Activated gamma-delta T cell (primary cell): ENCODE data around the gene VEPH1.

Source experiments
- DNase-seq: peaks from one replicate; lab custom pipeline; 2025; lab: John Stamatoyannopoulos, UW

VEPH1 gene

DNA sequence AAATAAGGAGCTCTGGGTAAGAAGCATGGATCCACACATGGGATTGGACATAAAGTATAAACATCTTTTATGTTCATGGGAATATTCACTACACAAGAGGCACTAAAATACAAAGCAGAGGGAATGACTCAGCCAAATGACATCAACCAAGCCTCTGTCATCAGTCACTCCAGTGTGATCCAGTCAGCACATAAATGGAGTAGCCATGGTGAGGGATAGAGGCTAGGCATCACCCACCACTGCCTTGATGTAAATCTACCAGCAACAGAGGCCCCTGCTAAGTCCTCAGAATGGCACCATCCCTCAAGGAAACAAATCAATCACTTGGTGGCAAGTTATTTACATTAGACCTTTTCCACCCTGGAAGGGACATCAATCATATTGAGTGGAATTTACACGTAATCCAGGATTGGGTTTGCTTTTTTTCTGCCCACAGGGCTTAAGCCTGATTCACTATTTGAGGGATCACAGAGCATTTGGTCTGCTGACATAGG lies 27.2 kb downstream of the VEPH1 start:
- DNase-seq: no peak

DNA sequence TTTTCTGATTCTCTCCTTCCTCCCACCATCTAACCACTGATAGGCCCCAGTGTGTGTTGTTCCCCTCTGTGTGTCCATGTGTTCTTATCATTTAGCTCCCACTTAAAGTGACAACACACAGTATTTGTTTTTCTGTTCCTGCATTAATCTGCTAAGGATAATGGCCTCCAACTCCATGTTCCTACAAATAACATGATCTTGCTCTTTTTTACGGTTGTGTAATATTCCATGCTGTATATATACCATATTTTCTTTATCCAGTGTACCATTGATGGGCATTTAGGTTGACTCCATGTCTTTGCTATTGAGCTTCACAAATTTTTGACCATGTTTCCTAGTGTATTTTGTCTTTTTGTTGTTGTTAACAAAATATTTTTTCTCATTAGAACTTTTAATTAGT lies 30.6 kb downstream of the VEPH1 start:
- DNase-seq: no peak

DNA sequence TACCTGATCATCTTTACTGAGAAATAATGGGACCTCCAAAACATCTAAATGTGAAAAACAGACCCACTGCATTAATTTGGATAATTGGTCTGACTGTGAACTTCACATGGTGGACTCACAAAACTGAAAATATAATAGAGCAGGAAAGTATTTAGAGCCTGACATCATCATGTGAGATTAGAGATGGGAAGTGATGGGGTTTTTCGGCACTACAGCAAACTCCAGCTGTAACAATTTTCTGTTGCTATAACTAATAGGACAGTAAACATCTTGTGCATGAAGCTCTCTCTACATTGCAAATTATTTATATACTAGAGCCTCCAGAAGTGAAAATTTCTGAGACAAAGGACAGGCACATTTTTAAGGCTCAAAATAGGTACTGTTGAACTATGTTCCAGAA lies 32.2 kb downstream of the VEPH1 start:
- DNase-seq: no peak

DNA sequence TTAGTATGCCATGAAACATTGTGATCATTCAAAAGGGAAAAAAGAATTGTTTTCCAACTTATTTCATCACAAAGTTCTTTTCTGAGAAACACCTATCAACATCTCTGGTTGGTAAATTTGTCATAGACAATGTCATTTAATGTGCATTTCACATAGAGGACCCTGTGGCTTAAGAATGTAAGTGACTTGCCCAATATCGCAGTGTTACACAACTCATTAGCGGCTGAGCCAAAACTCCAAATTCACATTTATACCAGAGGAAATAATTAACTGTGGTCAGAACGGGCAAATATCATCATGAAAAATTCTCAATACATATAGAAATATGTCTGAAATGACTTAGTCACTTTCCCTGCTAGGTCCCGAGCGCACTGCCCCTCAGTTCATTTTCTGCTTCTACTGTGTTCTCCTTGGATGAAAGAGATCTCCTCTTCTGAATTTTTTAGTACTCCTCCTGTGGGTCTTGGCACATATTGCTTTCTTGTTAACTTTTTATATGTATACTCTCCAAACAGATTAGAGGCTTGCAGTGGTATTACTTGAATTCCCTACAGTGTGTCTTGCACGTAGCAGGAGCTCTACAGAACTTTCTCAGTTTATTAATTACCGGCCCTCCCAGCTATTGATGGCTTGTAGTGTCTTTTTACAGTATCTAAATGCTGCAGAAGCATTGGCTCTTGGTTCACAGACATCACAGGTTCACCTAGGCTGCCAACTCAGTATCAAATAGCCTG lies 33.5 kb downstream of the VEPH1 start:
- no peak for DNase-seq

DNA sequence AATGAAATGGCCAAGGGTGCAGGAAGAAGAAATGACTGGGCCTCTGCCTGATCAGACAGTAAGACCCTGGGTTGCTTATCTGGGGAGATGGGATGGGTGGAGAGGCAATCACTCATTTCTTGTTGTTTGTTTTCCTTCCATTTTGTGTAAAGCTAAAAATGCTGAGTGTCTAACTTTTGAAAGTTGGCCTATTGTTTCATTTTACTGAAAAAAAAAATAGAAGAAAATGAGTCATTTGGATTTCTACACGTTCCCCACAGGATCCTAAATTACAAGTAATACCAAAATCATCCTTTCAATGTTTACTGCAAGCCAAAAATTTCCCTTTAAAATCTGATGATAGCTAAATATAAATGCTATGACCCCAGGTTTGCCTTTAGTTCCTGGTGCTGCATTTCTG lies 36.0 kb downstream of the VEPH1 start:
- no peak for DNase-seq

DNA sequence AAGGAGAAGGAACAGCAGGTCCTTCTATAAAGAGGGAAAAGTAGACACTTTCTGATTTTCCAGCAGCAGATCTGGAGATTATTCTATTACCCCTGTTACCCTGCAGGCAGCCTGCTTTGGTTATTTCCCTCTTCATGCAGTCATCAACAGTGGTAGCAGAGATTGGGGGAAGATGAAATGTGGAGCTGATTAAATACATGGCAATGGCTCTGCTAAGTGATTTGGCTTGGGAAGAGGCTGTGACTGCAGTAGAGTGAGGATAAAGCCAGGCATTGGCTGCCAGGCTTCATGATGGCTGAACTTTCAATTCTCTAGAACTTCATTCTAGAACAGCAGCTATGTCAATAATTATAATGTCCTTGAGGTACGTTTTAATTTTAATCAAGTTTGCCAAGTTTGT lies 37.5 kb downstream of the VEPH1 start:
- no peak for DNase-seq

DNA sequence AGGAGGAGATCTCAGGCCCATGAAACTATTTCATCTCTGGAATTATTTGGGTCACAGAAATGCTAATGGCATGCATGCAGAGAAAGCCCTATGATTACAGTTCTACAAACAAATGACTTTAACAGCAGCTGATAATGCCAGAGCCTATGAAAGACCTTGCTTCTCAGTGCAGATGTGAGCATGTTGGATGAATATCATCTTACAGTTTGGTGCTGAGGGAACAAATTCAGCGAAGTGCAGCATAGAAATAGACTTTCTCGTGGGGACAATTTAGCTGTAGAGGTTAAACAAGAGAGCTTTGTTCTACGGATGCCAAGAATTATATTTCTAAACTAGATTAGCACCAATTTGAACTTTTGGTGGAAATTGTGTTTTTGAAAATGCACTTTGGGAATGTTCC lies 38.9 kb downstream of the VEPH1 start:
- no peak for DNase-seq

DNA sequence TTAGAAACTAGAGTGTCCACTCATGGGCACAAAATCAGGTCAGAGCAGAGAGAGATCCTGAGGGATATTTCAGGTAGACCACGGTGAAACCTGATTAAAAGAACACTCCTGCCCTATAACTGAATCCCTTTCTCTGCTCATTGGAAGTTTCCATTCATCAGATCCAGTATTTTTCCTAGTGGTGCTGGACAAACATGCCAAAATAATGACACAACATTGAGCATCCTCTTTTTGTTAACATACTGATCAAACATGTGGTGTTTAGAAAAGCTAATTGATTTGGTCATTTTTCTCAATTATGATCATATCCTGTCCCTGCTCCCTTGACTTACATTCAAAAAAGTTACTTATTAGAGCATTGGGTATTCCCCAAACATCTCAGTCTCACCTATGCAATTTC lies 39.4 kb downstream of the VEPH1 start:
- DNase-seq: no peak

DNA sequence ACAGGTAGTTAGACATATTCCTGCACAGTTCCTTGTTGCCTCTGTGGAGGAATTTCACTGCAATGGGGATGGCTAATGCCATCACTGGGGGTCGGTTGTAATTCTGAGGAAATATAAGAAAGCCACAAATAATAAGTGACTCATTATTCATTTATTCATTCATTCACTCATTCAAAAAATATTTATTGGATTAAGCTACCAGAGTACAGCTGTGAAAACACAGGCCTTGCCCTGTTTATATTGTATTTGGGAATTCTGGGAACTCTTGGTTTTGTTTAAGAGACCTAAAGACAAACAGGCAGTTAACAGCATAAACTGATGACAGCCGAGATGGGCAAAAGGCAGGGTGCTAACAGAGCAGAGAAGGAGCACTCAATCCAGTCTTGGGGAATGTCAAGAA lies 43.0 kb downstream of the VEPH1 start:
- DNase-seq: no peak

DNA sequence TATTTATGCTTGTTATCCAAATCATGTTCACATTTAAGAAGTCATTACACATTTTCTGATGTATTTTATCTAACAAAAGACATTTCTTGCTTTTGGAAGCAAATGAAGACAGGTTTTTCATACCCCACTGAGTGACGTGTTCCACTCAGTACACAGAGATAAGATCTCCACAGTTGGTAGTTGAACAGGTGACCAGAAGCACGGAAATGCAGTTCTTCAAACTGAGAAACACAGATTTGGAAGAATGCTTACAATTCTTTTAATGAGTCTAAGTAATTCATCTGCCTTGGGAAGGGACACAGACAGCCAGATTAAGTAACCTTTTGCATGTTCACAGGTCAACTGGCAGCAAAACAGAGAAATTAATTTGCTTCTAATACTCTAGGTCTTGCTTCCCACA lies 43.5 kb downstream of the VEPH1 start:
- no peak for DNase-seq

DNA sequence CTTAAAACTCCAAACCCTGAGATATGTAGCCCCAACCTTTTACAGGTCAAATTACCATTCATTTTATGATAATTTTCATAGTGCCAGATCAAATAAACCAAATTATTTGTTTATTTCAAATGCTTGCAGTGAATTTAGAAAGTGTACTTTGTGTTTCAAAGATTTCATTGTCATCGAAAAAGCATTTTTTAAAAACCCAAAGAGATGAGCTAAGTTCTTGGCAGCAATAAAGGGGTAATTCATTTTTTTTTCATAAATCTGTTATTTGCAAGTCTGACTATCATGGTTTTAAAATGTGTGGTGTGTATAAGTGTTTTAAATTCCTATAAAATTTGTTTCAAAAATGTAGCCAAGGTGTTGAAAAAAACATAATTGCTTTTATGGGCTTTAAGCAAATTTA lies 49.4 kb downstream of the VEPH1 start:
- no peak for DNase-seq

DNA sequence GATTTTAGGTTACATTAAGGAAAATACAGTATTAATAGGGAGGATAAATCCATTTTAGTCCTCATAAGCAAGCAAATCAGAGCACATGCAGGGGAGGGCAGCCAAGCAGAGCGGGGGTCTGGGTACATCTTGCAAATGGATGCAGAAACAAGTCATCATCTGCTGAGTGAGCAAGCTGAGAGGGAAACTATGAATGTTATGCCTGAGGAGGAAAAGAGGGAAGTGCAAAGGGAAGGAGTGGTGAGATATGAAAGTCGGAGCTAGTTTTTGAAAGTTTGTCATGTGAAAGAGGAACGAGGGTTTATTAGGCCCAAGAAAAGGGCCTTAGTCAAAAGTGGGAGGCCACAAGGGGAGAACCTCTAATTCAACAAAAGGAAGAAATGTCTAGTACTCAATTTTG lies 51.1 kb downstream of the VEPH1 start:
- DNase-seq: no peak

DNA sequence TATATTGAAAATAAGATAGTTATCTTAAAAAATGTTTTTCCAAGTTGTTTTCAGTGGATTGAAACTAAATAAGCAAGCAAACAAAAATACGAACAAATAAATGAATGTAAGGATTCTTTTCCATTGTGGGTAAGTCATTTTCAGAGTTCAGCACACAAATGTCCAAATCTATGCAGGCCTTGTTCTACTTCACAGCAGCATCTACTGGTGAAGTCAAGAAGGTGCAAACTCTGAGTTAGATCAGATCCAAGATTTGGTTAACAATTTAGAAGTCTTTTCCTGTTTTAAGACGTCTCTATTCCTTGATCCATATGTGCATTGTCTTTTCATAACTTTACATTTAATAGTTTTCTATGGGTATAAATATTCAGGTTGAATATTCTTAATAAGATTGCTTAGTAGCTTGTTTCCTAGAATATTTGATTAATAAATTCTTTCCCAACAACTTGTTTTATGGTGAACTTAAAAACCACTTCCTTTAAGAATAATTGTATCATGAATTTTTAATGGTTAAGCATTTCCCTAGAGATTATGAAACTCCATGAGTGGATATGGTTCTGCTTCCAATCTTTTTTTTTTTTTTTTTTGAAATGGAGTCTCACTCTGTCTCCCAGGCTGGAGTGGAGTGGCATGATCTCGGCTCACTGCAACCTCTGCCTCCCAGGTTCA lies 56.1 kb downstream of the VEPH1 start:
- DNase-seq: no peak

DNA sequence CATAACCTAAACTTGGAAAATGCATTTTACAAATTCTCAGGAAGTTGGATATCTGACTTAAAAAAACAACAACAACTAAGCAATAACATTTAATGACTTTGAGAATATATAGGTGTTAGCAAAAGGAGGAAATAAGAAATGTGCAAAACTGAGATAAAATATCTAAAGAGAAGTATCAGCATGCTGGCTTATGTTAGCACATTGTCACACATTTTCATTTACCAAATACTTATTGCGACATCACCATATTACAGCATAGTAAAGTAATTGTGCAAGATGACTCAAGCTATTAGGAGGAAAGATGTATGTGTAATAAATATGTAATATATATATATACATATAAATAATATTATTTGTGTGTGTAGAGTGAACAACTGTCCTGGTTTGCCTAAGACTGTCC lies 57.4 kb downstream of the VEPH1 start:
- DNase-seq: no peak

DNA sequence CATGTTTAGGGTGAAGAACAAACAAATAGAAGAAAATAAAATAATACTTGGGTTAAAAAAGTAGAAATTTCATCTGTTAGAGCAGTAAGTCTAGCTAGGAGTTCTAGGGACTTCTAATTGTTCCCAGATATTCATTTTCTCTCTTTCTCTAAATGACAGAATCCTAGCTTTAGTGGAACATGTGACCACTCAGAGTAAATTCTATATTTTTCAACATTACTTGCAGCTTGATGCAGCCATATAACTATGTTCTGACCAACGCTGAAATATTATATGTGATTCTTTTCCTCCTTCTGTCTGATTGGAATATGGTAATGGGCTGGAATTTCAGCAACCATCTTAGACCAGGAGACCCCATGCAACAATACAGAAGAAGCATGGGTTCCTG lies 58.4 kb downstream of the VEPH1 start:
- DNase-seq: no peak

DNA sequence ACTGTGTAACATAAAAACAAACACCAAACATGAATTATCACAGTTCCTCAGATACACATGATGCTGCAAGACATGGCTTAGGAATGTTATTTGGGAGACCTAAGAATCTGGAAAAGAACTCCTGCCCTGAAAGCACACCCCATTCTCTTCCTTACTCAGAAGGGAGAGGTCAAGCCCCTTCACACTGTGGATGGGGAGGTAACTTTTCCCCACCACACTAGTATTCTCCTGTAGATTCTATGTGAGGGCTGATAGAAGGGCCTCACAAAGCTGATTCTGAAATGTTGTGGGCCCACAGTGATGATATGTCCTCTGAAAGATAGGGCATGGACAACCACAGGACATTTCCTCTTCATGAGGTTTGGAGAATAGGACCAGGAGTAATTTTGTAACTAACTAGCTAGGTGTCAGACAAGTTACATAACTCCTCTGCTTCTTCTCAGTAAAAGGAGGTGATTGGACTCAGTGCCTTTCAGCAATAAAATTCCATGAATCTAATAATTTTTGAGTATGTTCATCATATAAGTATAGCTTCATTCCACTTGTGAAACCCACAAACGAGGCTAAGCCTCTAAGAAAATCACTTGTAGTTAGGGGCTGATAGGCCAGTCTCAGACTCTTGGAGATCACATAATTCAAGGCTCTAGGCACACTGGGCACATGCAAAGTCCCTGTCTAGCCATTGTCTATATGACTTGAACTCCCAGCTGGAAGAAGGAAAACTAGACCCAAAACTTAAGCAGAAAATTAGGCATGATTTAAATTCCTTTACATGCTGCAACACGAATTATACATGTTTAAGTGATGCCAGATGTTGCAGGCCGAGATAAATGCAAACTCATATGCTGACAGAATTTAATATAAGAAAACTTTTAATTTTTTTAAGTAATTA lies 59.1 kb downstream of the VEPH1 start:
- DNase-seq: no peak

DNA sequence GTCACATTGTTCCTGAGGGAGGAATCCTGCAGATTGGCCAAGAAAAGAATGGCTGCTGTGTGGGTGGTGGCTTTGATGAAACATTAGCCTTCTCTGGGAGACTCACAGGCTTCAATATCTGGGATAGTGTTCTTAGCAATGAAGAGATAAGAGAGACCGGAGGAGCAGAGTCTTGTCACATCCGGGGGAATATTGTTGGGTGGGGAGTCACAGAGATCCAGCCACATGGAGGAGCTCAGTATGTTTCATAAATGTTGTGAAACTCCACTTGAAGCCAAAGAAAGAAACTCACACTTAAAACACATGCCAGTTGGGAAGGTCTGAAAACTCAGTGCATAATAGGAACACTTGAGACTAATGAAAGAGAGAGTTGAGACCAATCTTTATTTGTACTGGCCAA lies 60.5 kb downstream of the VEPH1 start:
- DNase-seq: no peak

DNA sequence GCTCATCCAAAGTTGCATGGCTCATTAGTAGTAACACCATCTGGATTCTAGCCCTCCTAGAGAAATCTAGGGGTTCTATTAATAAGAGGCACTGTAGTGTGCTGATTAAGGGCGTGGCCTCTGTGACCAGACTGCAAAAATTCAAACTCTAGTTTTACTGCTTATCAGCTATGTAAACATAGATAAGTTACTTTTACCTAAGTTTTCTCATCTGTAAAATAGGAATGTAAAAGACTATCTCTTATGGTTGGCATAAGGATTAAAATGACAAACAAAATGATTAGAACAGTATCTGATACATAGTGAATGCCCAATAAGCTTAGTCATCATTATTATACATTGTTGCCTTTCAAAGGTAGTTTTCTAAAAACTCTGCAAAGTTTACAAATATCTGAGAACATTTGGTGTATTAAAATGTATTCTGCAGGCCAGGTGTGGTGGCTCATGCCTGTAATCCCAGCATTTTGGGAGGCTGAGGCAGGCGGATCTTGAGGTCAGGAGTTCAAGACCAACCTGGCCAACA lies 62.1 kb downstream of the VEPH1 start:
- DNase-seq: no peak

DNA sequence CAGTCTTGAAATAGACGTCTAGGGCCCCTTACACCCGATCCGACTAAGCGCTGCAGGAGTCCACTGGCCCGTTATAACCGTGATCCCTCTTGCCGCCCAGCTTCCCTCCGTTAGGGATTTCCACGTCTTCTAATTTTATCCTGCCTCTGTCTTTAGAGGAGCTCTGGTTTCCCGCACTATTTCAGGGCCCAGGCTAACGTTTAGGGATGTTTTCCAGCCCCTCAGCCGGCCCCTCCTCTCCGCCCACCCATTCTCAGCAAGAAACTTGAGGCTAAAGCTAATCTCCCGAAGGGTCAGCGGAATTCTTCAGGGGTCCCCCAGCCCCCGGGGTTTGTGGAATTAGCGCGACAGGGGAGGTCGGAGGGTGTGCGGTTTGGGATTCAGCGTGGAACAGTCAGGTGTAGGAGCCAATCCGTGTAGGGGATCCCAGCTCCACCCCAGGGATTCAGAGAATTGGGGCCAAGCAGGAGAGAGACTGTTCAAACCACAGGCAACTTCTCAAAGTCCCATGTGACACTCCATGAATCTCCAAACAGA lies 65.0 kb downstream of the VEPH1 start:
- DNase-seq: no peak

DNA sequence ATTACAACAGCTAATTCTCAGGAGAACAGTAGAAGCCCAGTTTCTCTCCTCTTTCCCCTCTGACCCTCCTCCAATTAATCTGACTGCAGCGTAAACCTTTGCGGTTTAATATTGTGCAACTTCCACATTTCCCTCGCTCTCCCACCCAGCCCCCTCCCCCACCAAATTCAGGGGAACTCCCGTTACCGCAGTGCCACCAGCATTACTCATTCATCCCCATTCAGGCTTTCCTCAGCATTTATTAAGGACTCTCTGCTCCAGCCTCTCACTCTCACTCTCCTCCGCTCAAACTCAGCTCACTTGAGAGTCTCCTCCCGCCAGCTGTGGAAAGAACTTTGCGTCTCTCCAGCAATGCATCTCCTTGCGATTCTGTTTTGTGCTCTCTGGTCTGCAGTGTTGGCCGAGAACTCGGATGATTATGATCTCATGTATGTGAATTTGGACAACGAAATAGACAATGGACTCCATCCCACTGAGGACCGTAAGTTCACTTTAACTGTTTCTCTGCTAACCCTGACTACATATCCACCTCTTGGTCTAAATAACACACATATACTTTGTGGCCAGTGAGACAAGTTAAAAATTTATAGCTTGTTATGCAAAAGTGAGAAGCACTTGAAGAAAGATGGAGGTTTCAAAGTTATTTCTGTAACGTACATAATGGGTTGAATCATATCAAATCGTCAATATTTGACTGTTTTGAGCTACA lies 66.5 kb downstream of the VEPH1 start, which contains the start of gene PTX3:
PTX3 (plus strand) TSS at position 268 of the 709 bp plus-strand sequence; CDS start at position 352, 84 bp downstream.
- no peak for DNase-seq

DNA sequence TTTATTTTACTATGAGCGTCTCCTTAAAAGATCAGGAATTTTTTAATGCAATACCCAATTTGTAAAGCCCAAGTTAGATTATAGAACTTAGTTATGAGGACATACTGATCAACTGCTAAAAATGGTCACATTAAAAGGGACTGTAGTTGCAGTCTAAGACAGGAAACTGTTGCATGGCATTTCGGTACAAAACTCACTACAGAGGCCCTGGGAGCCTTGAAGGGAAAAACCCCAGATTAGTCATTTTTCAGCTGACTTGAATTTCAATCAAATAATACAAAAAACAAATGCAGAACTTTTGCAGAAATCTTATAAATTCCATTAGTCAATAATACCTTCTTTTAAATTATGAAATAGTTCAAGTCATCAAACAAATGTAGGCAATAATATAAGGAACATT lies 73.5 kb downstream of the VEPH1 start:
- no peak for DNase-seq
